Spleen (tissue), 7 donors: Measurements from ENCODE around the gene PTPN14.

Experiments
- POLR2A ChIP-seq, 3 donors: fragments of 450-650 bp; IDR thresholded peaks; one replicate each; pipeline ENCODE4 v1.5.1; 2017; ENCODE audit warnings: antibody characterized with exemption in 3 of 3, mild to moderate bottlenecking in 1 of 3
- TF ChIP-seq, protein P1 (sequence below), 11 experiments: fragments of 200-600 bp in 7 of 11; fragments of 450-650 bp in 4 of 11; sonication (generic) in 4 of 11; IDR thresholded peaks in 8 of 11; conservative IDR thresholded peaks in 3 of 11; 1 replicate in 7 of 11; 2 replicates in 4 of 11; pipeline versions ENCODE4 v1.4.0 to v1.8.0; 2016 to 2021; ENCODE audit warnings: antibody characterized with exemption in 11 of 11, inconsistent platforms in 4 of 11, mild to moderate bottlenecking in 1 of 11
- donor health status: DM: no; HTN: no; CAD: no; lungs with moderate emphysema.
- donor health status: DM: no; HTN: no; CAD: no.
- donor health status: DM: no; HTN: no; CAD: no.

GRCh38 chr1:214300149-214300780 is 251.1 kb downstream of the PTPN14 start:
- TF ChIP-seq POLR2A (IDR thresholded peaks at IDR 0.05) = no peak
- TF ChIP-seq, protein P1, sequence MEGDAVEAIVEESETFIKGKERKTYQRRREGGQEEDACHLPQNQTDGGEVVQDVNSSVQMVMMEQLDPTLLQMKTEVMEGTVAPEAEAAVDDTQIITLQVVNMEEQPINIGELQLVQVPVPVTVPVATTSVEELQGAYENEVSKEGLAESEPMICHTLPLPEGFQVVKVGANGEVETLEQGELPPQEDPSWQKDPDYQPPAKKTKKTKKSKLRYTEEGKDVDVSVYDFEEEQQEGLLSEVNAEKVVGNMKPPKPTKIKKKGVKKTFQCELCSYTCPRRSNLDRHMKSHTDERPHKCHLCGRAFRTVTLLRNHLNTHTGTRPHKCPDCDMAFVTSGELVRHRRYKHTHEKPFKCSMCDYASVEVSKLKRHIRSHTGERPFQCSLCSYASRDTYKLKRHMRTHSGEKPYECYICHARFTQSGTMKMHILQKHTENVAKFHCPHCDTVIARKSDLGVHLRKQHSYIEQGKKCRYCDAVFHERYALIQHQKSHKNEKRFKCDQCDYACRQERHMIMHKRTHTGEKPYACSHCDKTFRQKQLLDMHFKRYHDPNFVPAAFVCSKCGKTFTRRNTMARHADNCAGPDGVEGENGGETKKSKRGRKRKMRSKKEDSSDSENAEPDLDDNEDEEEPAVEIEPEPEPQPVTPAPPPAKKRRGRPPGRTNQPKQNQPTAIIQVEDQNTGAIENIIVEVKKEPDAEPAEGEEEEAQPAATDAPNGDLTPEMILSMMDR (IDR thresholded peaks at IDR 0.05 in 8 of 11, conservative IDR thresholded peaks at IDR 0.05 in 3 of 11) = no peak
